HCT116 (cell line): ENCODE data around the gene CKAP4. TPM values are rescaled to one million over a fixed set of nuclear protein-coding genes. Genes with fewer than 3 reads are reported as not detected.

Experiments used
- ATAC-seq: fragments of 200-7000 bp; cut with Tn5 transposase; 2 replicates; pipeline ENCODE4 v1.9.1; 2020; ENCODE audit warnings: mild to moderate bottlenecking, moderate library complexity
- BruUV-seq: library from RNA; stranded (reverse); fragments of 400-500 nt; replicated peaks from 2 replicates; lab custom pipeline; 2021; lab: Mats Ljungman, UMichigan
- CTCF ChIA-PET: fragments of 300-600 bp; sonication (Branson Sonifier 250); formaldehyde crosslinking; loops from one replicate; lab custom pipeline; 2021; ENCODE audit warnings: antibody characterized with exemption; lab: Charles Lee
- POLR2A ChIA-PET: fragments of 300-600, 350-600 bp; sonication (Branson Sonifier 250); formaldehyde crosslinking; loops from one replicate; lab custom pipeline; 2021; ENCODE audit warnings: antibody characterized with exemption; lab: Charles Lee
- RAD21 ChIA-PET, 2 experiments: fragments of 300-600 bp; sonication (Branson Sonifier 250); formaldehyde crosslinking; loops; one replicate each; lab custom pipeline; 2023; ENCODE audit warnings: low total read pairs in 2 of 2; ENCODE audit not compliant: uncharacterized antibody in 2 of 2, unreplicated experiment in 2 of 2, low non-redundant PET in 1 of 2; lab: Charles Lee
- DNase-seq: peaks from one replicate; pipeline ENCODE4 v3.0.0-alpha.2; 2010; ENCODE audit warnings: low read depth, low spot score
- H2AFZ ChIP-seq: fragments of 200-600 bp; shearing (Covaris generic), sonication (generic); 2 replicates; pipeline ENCODE4 v1.6.1; 2017; ENCODE audit warnings: low read depth, mixed run types, mixed read lengths, antibody characterized with exemption, low read length; ENCODE audit not compliant: poor library complexity, severe bottlenecking
- H3K27ac ChIP-seq: 2 replicates; pipeline ENCODE4 v1.5.1; 2012; ENCODE audit warnings: low read depth, low read length
- H3K27me3 ChIP-seq: fragments of 200-600 bp; sonication (generic); 2 replicates; pipeline ENCODE4 v1.6.1; 2016; ENCODE audit warnings: mixed run types, low read length, mixed read lengths; ENCODE audit not compliant: insufficient read depth
- H3K36me3 ChIP-seq, 2 experiments: fragments of 200-500 bp in 1 of 2; fragments of 200-600 bp in 1 of 2; sonication (Bioruptor generic) in 1 of 2; sonication (generic) in 1 of 2; 2 replicates each; pipeline versions ENCODE4 v1.5.1 to v1.6.1; 2014 to 2016; ENCODE audit warnings: low read length in 2 of 2, inconsistent platforms in 1 of 2, mixed read lengths in 1 of 2, mixed run types in 1 of 2; ENCODE audit not compliant: insufficient read depth in 2 of 2, control insufficient read depth in 1 of 2
- H3K4me1 ChIP-seq, 2 experiments: fragments of 200-600 bp in 1 of 2; sonication (generic) in 1 of 2; 2 replicates each; pipeline versions ENCODE4 v1.5.1 to v1.6.1; 2012 to 2017; ENCODE audit warnings: low read length in 2 of 2, inconsistent platforms in 1 of 2, mild to moderate bottlenecking in 1 of 2, mixed read lengths in 1 of 2, mixed run types in 1 of 2, moderate library complexity in 1 of 2; ENCODE audit not compliant: insufficient read depth in 2 of 2, control insufficient read depth in 1 of 2
- H3K4me2 ChIP-seq: fragments of 200-600 bp; sonication (generic); 2 replicates; pipeline ENCODE4 v1.6.1; 2017; ENCODE audit warnings: mixed run types, low read length, mixed read lengths
- H3K4me3 ChIP-seq, 2 experiments: fragments of 200-600 bp in 1 of 2; sonication (generic) in 1 of 2; replicated peaks in 1 of 2; 2 replicates each; pipeline ENCODE4 v1.5.1; 2011 to 2016; ENCODE audit warnings: low read length in 2 of 2, control low read depth in 1 of 2, low read depth in 1 of 2, mild to moderate bottlenecking in 1 of 2, mixed read lengths in 1 of 2, mixed run types in 1 of 2
- H3K79me2 ChIP-seq: fragments of 200-600 bp; sonication (generic); 2 replicates; pipeline ENCODE4 v1.6.1; 2017; ENCODE audit warnings: mild to moderate bottlenecking, mixed run types, low read length, moderate library complexity, mixed read lengths; ENCODE audit not compliant: insufficient read depth
- H3K9ac ChIP-seq: fragments of 200-600 bp; sonication (generic); 2 replicates; pipeline ENCODE4 v1.6.1; 2016; ENCODE audit warnings: low read length, mixed read lengths
- H3K9me2 ChIP-seq: fragments of 200-600 bp; sonication (generic), shearing (Covaris generic); 2 replicates; pipeline ENCODE4 v1.6.1; 2017; ENCODE audit warnings: mixed run types, mild to moderate bottlenecking, moderate library complexity; ENCODE audit not compliant: insufficient read depth
- H3K9me3 ChIP-seq, 2 experiments: fragments of 200-500 bp in 1 of 2; fragments of 200-600 bp in 1 of 2; sonication (Bioruptor generic) in 1 of 2; sonication (generic) in 1 of 2; 2 replicates each; pipeline ENCODE4 v1.6.1; 2014 to 2017; ENCODE audit warnings: low read length in 2 of 2, mixed read lengths in 2 of 2, inconsistent platforms in 1 of 2, low read depth in 1 of 2, mild to moderate bottlenecking in 1 of 2, mixed run types in 1 of 2, moderate library complexity in 1 of 2; ENCODE audit not compliant: control insufficient read depth in 1 of 2, insufficient read depth in 1 of 2
- H4K20me1 ChIP-seq: fragments of 200-600 bp; sonication (generic), shearing (Covaris generic); 2 replicates; pipeline ENCODE4 v1.6.1; 2017; ENCODE audit warnings: mixed run types, mild to moderate bottlenecking, moderate library complexity; ENCODE audit not compliant: insufficient read depth
- ATF3 ChIP-seq: IDR thresholded peaks from 2 replicates; pipeline ENCODE4 v1.6.1; 2012
- CBX3 ChIP-seq: IDR thresholded peaks from 2 replicates; pipeline ENCODE4 v1.6.1; 2012; ENCODE audit warnings: low read depth
- CEBPB ChIP-seq: IDR thresholded peaks from 2 replicates; pipeline ENCODE4 v1.6.1; 2012; ENCODE audit warnings: low read depth
- CTCF ChIP-seq, 3 experiments: fragments of 200-600 bp in 1 of 3; sonication (generic) in 1 of 3; IDR thresholded peaks in 2 of 3; conservative IDR thresholded peaks in 1 of 3; 2 replicates each; pipeline ENCODE4 v1.5.1; 2012 to 2017; ENCODE audit warnings: low read depth in 2 of 3, low read length in 2 of 3, antibody characterized with exemption in 1 of 3, borderline replicate concordance in 1 of 3, control low read depth in 1 of 3, mild to moderate bottlenecking in 1 of 3, mixed read lengths in 1 of 3, mixed run types in 1 of 3, moderate library complexity in 1 of 3; ENCODE audit not compliant: insufficient read depth in 1 of 3
- EZH2phosphoT487 ChIP-seq: fragments of 200-600 bp; IDR thresholded peaks from 2 replicates; pipeline ENCODE4 v1.6.1; 2018; ENCODE audit warnings: antibody characterized with exemption, borderline replicate concordance
- MAX ChIP-seq: IDR thresholded peaks from 2 replicates; pipeline ENCODE4 v1.6.1; 2012
- POLR2A ChIP-seq: IDR thresholded peaks from 2 replicates; pipeline ENCODE4 v1.7.0; 2011; ENCODE audit warnings: borderline replicate concordance; ENCODE audit not compliant: insufficient read depth, insufficient read length; ENCODE audit errors: extremely low read depth
- POLR2AphosphoS5 ChIP-seq: IDR thresholded peaks from 2 replicates; pipeline ENCODE4 v1.6.1; 2011; ENCODE audit warnings: mild to moderate bottlenecking, low read depth, low read length, moderate library complexity
- REST ChIP-seq: IDR thresholded peaks from 2 replicates; pipeline ENCODE4 v1.6.1; 2012; ENCODE audit warnings: low read depth
- SIN3A ChIP-seq: IDR thresholded peaks from 2 replicates; pipeline ENCODE4 v1.6.1; 2012; ENCODE audit warnings: low read depth
- SP1 ChIP-seq: IDR thresholded peaks from 2 replicates; pipeline ENCODE4 v1.6.1; 2012; ENCODE audit warnings: low read depth
- SRF ChIP-seq: IDR thresholded peaks from 2 replicates; pipeline ENCODE4 v1.6.1; 2012; ENCODE audit warnings: low read depth
- YY1 ChIP-seq: IDR thresholded peaks from 2 replicates; pipeline ENCODE4 v1.6.1; 2011; ENCODE audit warnings: low read length, low read depth, moderate library complexity, mild to moderate bottlenecking; ENCODE audit not compliant: insufficient replicate concordance; ENCODE audit errors: extremely low read depth
- ZFX ChIP-seq: fragments of 450-650 bp; IDR thresholded peaks from 2 replicates; pipeline ENCODE4 v1.6.1; 2017
- ZNF274 ChIP-seq: fragments of 200-500 bp; sonication (Bioruptor generic); IDR thresholded peaks from 2 replicates; pipeline ENCODE4 v1.6.1; 2014; ENCODE audit warnings: mild to moderate bottlenecking, low read depth, low read length, inconsistent platforms
- intact Hi-C: fragments of 100-400 bp; cut with micrococcal nuclease; formaldehyde crosslinking; loops from 2 replicates; pipeline ENCODE4 v1.10.0; 2022
- total RNA-seq: library from RNA; stranded (reverse); gene quantifications from one replicate; pipeline ENCODE4 v1.2.1, GENCODE V29; 2021; ENCODE audit not compliant: unreplicated experiment

Gene CKAP4
- total RNA-seq, 1 experiment from 2014 or later, result 45.9 TPM

- RAD21 ChIA-PET, result no interaction called here
- no peak for ATAC-seq
- no peak for TF ChIP-seq EZH2phosphoT487
- Histone ChIP-seq H4K20me1 (no peaks in the 10 kb centered on the region), H3K4me2 (no peak overlapping the region), H3K4me1 (no peaks in the 10 kb centered on the region), H3K36me3 (no peaks in the 10 kb centered on the region; a peak in 1 of 4 replicates), H3K27me3 (no peaks in the 10 kb centered on the region), H2AFZ (no peak overlapping the region), H3K9ac (no peak overlapping the region), H3K9me3 (no peaks in the 10 kb centered on the region), H3K4me3 (no peak overlapping the region), H3K9me2 (no peaks in the 10 kb centered on the region), H3K27ac (no peak overlapping the region), H3K79me2 (no peaks in the 10 kb centered on the region)
- DNase-seq, result no peak
- intact Hi-C loops, result no loop called here
- BruUV-seq, result no TSS peak
- POLR2A ChIA-PET, result no interaction called here
- CTCF ChIA-PET, result interaction anchor here (0.9 kb wide), 1 partner anchor 9 kb away, joined by 3 read pairs; no protein-coding TSS in a partner anchor
Measured at GRCh38 chr12:106233011-106233410, 14.8 kb downstream of the CKAP4 start.

GRCh38 chr12:106229036-106229591 lies 18.7 kb downstream of the CKAP4 start:
- no peak for DNase-seq
- POLR2A ChIA-PET, result no interaction called here
- CTCF ChIA-PET, result interaction anchor here (1.0 kb wide), 1 partner anchor 116 kb away, joined by 3 read pairs; no protein-coding TSS in a partner anchor
- ATAC-seq, result no peak
- Histone ChIP-seq H2AFZ (no peak overlapping the region), H3K27ac (no peak overlapping the region), H3K79me2 (no peaks in the 10 kb centered on the region), H4K20me1 (no peaks in the 10 kb centered on the region), H3K27me3 (no peaks in the 10 kb centered on the region), H3K4me1 (no peaks in the 10 kb centered on the region), H3K9ac (no peak overlapping the region), H3K4me2 (no peak overlapping the region), H3K9me3 (no peaks in the 10 kb centered on the region), H3K9me2 (no peaks in the 10 kb centered on the region), H3K4me3 (no peak overlapping the region), H3K36me3 (no peaks in the 10 kb centered on the region)
- intact Hi-C loops, result loop anchor here (5.0 to 10.0 kb wide), 2 partner anchors 616 to 693 kb away; no protein-coding TSS in a partner anchor
- BruUV-seq, result no TSS peak
- RAD21 ChIA-PET, result no interaction called here
- TF ChIP-seq EZH2phosphoT487, result no peak
- TF ChIP-seq POLR2A, result no peak
- TF ChIP-seq CBX3, result no peak
- no peak for TF ChIP-seq POLR2AphosphoS5
- TF ChIP-seq CEBPB, result no peak
- no peak for TF ChIP-seq CTCF (IDR thresholded peaks at IDR 0.05 in 2 of 3, conservative IDR thresholded peaks at IDR 0.05 in 1 of 3; ENCODE audit: borderline replicate concordance in 1 of 3, insufficient read depth in 1 of 3, low read depth in 2 of 3, low read length in 2 of 3)
- TF ChIP-seq ZFX, result no peak
- TF ChIP-seq REST, result no peak
- TF ChIP-seq MAX, result no peak
- TF ChIP-seq SP1, result no peak
- no peak for TF ChIP-seq SRF
- no peak for TF ChIP-seq YY1
- TF ChIP-seq ZNF274, result no peak
- TF ChIP-seq ATF3, result no peak
- TF ChIP-seq SIN3A, result no peak
